ENCODE measurements around the gene EEIG2. TPM values are rescaled to one million over a fixed set of nuclear protein-coding genes. Genes with fewer than 3 reads are reported as not detected.

EEIG2 gene
- polyA plus RNA-seq, 2 of the 4 experiments (the other 2 are of a cell fraction): 5.3 to 7.9 TPM

DNA sequence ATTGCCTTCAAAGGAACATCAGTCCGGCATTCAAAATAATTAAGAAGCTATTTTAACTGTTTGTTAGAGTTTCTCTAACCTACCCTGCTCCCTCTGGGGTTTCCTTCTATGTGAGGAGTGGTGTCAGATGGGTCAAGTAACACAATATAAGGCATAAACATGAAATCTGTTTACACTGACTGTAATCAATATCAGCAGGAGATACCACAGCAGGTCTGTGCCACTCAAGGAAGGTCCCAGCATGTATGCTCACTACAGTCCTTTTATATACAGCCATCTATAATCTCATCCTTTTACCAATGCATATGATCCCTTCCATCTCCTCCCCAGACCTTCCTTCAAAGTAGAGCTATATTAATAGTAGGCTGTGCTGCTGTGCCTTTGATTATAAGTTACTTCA lies 25.4 kb downstream of the EEIG2 start:
- peaks cover 35% of the 10 kb centered on the region for H3K4me1 ChIP-seq
- no peak overlapping the region for H3K4me3 ChIP-seq
- H3K27ac ChIP-seq: peak overlapping the region; percentile 15 to 73; a peak in 4 of 6 replicates
- no peak for FAIRE-seq
- H3K4me2 ChIP-seq: peak overlapping the region; percentile 89
- DNase-seq (ENCODE audit: low read depth in 1 of 2, low spot score in 1 of 2): no peak
- H3K9me3 ChIP-seq: peaks cover 10% of the 10 kb centered on the region; the same call in 1 of the 3 replicates
- ChIA-PET CTCF (interaction anchor here (1.6 to 1.8 kb wide), 2 partner anchors 24 to 25 kb away, joined by 5 to 7 read pairs; partner anchors contain the start of gene EEIG2), POLR2A (no interaction called here)
- 75% methylated on average over 1 of the region's 1 CpG for WGBS (ENCODE audit: missing lambda C conversion rate)
- TF ChIP-seq MAFK (IDR thresholded peaks at IDR 0.05; ENCODE audit: partially characterized antibody): no peak
- no peak for TF ChIP-seq NFE2L2 (conservative IDR thresholded peaks at IDR 0.05; ENCODE audit: low read length)
- TF ChIP-seq GATA3 (IDR thresholded peaks at IDR 0.05; ENCODE audit: borderline replicate concordance): no peak
- ATAC-seq: peak in 1 of 2 experiments; percentile 58; a peak in 3 of 6 replicates

DNA sequence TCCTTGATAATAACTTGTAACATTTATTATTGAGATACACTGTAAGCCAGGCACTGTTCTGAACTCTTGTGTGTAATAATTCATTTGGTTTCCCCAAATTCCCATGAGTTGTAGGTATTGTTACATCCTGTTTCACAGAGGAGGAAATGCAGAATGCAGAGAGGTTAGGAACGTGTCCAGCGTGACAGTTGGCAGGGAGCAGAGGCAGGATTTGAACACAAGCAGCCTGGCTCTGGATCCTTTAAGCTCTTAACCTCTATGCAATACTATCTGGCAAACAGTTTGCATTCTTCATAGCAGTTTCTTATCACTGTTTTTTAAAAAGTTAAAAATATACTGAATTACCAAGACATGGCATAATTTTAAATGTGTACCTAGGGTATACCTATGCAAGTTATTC lies 30.5 kb downstream of the EEIG2 start:
- ChIA-PET CTCF (no interaction called here), POLR2A (no interaction called here)
- ATAC-seq: no peak
- Histone ChIP-seq H3K4me2 (peak overlapping the region; percentile 50), H3K9me3 (no peaks in the 10 kb centered on the region), H3K4me3 (no peak overlapping the region), H3K27ac (peak overlapping the region in 1 of 2 experiments; percentile 63; a peak in 4 of 6 replicates), H3K4me1 (peaks cover 43% of the 10 kb centered on the region)
- 66% methylated on average over 2 of the region's 2 CpGs for WGBS (ENCODE audit: missing lambda C conversion rate)
- FAIRE-seq: no peak
- TF ChIP-seq, protein P1, sequence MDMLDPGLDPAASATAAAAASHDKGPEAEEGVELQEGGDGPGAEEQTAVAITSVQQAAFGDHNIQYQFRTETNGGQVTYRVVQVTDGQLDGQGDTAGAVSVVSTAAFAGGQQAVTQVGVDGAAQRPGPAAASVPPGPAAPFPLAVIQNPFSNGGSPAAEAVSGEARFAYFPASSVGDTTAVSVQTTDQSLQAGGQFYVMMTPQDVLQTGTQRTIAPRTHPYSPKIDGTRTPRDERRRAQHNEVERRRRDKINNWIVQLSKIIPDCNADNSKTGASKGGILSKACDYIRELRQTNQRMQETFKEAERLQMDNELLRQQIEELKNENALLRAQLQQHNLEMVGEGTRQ (IDR thresholded peaks at IDR 0.05): no peak
- TF ChIP-seq ESRRA (IDR thresholded peaks at IDR 0.05; ENCODE audit: borderline replicate concordance, low read length) (no peak), RNF2 (IDR thresholded peaks at IDR 0.05; ENCODE audit: borderline replicate concordance, low read depth) (no peak), POLR2A (IDR thresholded peaks at IDR 0.05; ENCODE audit: low read length) (no peak), FOXS1 (CRISPR knock-in tag; IDR thresholded peaks at IDR 0.05) (no peak), FOSL2 (IDR thresholded peaks at IDR 0.05) (no peak), FOSL2 (CRISPR knock-in tag; IDR thresholded peaks at IDR 0.05) (no peak), KDM5A (IDR thresholded peaks at IDR 0.05) (no peak), RARB (CRISPR knock-in tag; IDR thresholded peaks at IDR 0.05) (no peak), SMC3 (IDR thresholded peaks at IDR 0.05) (no peak), HDAC2 (IDR thresholded peaks at IDR 0.05) (no peak), ZC3H11A (IDR thresholded peaks at IDR 0.05) (no peak), HOXA7 (CRISPR knock-in tag; IDR thresholded peaks at IDR 0.05) (no peak), JUN (IDR thresholded peaks at IDR 0.05) (no peak)
- TF ChIP-seq, protein P2, sequence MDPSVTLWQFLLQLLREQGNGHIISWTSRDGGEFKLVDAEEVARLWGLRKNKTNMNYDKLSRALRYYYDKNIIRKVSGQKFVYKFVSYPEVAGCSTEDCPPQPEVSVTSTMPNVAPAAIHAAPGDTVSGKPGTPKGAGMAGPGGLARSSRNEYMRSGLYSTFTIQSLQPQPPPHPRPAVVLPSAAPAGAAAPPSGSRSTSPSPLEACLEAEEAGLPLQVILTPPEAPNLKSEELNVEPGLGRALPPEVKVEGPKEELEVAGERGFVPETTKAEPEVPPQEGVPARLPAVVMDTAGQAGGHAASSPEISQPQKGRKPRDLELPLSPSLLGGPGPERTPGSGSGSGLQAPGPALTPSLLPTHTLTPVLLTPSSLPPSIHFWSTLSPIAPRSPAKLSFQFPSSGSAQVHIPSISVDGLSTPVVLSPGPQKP (IDR thresholded peaks at IDR 0.05; ENCODE audit: low read depth, low read length): no peak
- DNase-seq (ENCODE audit: low read depth in 1 of 2, low spot score in 1 of 2): no peak

DNA sequence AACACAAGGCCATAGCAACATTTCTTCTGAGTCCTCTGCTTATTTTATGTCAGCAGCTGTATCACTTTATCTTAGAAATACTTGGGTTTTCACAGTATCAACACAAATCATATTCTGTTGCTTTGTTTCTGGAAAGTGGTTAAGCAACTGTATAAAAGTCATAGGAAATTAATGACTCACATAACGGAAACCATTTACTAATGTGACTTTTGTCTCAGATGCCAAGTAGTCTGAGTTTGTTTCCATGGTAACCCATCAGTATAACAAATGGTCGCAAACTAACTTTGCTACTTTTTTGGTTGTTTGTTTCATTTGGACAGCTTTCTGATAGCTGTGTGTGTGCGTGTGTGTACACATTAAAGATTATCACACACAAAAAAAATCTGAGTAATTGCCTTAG lies 31.1 kb downstream of the EEIG2 start:
- peaks cover 41% of the 10 kb centered on the region for H3K4me1 ChIP-seq
- H3K4me2 ChIP-seq: peak overlapping the region; percentile 50
- no peak overlapping the region; a peak in 1 of 6 replicates for H3K27ac ChIP-seq
- no peak overlapping the region for H3K4me3 ChIP-seq
- TF ChIP-seq CHD2 (IDR thresholded peaks at IDR 0.05; ENCODE audit: low read length, partially characterized antibody): no peak
- no peak for TF ChIP-seq FOSL2 (IDR thresholded peaks at IDR 0.05)
- TF ChIP-seq FOSL2 (CRISPR knock-in tag; IDR thresholded peaks at IDR 0.05): peak; percentile 50; the same call in 1 of the 2 replicates
- TF ChIP-seq GATA3 (IDR thresholded peaks at IDR 0.05; ENCODE audit: borderline replicate concordance): no peak
- TF ChIP-seq HOXB13 (CRISPR knock-in tag; IDR thresholded peaks at IDR 0.05; ENCODE audit: low read depth): no peak
- TF ChIP-seq, protein P3, sequence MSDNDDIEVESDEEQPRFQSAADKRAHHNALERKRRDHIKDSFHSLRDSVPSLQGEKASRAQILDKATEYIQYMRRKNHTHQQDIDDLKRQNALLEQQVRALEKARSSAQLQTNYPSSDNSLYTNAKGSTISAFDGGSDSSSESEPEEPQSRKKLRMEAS (IDR thresholded peaks at IDR 0.05): no peak
- H3K9me3 ChIP-seq: no peaks in the 10 kb centered on the region
- CTCF ChIA-PET: no interaction called here
- 31% methylated on average over 3 of the region's 3 CpGs for WGBS (ENCODE audit: missing lambda C conversion rate)
- POLR2A ChIA-PET: no interaction called here
- ATAC-seq (peak; percentile 50 to 60; a peak in 3 of 6 replicates), FAIRE-seq (no peak), DNase-seq (ENCODE audit: low read depth in 1 of 2, low spot score in 1 of 2) (peak; percentile 2 to 67)

DNA sequence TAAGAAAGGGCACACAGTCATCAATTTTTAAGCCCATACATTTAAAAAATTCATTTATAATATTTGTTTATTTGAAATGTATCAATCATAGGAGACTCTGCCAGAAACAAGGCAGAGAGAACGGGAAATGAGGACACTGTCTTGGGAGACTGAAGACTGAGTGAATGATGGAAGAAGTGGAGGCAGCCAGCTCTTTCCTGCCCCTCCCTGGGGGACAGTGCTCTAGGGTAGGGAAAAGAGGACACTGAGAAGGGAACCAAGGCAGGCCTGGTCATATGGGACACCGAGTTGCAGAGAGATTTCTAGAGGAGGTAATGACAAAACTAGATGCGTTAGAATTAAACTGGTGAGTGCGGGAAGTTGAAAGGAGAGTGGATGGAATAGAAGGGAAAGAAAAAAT lies 31.6 kb downstream of the EEIG2 start:
- FAIRE-seq: no peak
- no peak for ATAC-seq
- Histone ChIP-seq H3K4me1 (peaks cover 36% of the 10 kb centered on the region), H3K27ac (0 out of 6 replicates have a peak overlapping the region, but pooled peaks of 1 of the 2 experiments have one; percentile 34), H3K9me3 (no peaks in the 10 kb centered on the region), H3K4me2 (peak overlapping the region; percentile 50; the same call in 2 of the 3 replicates), H3K4me3 (no peak overlapping the region)
- WGBS (ENCODE audit: missing lambda C conversion rate): 92% methylated on average over 4 of the region's 4 CpGs
- ChIA-PET CTCF (no interaction called here), POLR2A (no interaction called here)
- no peak for DNase-seq (ENCODE audit: low read depth in 1 of 2, low spot score in 1 of 2)
- no peak for TF ChIP-seq HOXB13 (CRISPR knock-in tag; IDR thresholded peaks at IDR 0.05; ENCODE audit: low read depth)
- TF ChIP-seq, protein P4, sequence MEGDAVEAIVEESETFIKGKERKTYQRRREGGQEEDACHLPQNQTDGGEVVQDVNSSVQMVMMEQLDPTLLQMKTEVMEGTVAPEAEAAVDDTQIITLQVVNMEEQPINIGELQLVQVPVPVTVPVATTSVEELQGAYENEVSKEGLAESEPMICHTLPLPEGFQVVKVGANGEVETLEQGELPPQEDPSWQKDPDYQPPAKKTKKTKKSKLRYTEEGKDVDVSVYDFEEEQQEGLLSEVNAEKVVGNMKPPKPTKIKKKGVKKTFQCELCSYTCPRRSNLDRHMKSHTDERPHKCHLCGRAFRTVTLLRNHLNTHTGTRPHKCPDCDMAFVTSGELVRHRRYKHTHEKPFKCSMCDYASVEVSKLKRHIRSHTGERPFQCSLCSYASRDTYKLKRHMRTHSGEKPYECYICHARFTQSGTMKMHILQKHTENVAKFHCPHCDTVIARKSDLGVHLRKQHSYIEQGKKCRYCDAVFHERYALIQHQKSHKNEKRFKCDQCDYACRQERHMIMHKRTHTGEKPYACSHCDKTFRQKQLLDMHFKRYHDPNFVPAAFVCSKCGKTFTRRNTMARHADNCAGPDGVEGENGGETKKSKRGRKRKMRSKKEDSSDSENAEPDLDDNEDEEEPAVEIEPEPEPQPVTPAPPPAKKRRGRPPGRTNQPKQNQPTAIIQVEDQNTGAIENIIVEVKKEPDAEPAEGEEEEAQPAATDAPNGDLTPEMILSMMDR (IDR thresholded peaks at IDR 0.05): no peak
